DND-41 (cell line): ENCODE measurements around the gene PCDH12.

Experiments
- ATAC-seq: fragments of 200-7000 bp; cut with Tn5 transposase; 3 replicates; pipeline ENCODE4 v1.9.1; 2021; ENCODE audit warnings: low read depth; ENCODE audit not compliant: insufficient read depth
- DNase-seq: peaks from one replicate; pipeline ENCODE4 v3.0.0-alpha.2; 2020
- H2AFZ ChIP-seq: 2 replicates; pipeline ENCODE4 v1.6.0; 2012; ENCODE audit warnings: low read depth, low read length
- H3K27ac ChIP-seq: 2 replicates; pipeline ENCODE4 v1.5.1; 2012; ENCODE audit warnings: low read length, inconsistent platforms
- H3K27me3 ChIP-seq: fragments of 200-600 bp; sonication (generic); 2 replicates; pipeline ENCODE4 v1.6.0; 2012; ENCODE audit warnings: low read length, mild to moderate bottlenecking, inconsistent platforms; ENCODE audit not compliant: insufficient read depth, poor library complexity
- H3K36me3 ChIP-seq: 2 replicates; pipeline ENCODE4 v1.5.1; 2012; ENCODE audit warnings: low read length, inconsistent platforms; ENCODE audit not compliant: insufficient read depth
- H3K4me1 ChIP-seq: 2 replicates; pipeline ENCODE4 v1.5.1; 2012; ENCODE audit warnings: mild to moderate bottlenecking, low read length; ENCODE audit not compliant: insufficient read depth
- H3K4me2 ChIP-seq: 2 replicates; pipeline ENCODE4 v1.6.0; 2012; ENCODE audit warnings: mild to moderate bottlenecking, moderate library complexity, low read length, inconsistent platforms; ENCODE audit not compliant: insufficient read depth
- H3K4me3 ChIP-seq, 2 experiments: fragments of 200-600 bp in 1 of 2; shearing (Covaris generic) in 1 of 2; 2 replicates each; pipeline ENCODE4 v1.5.1; 2012 to 2016; ENCODE audit warnings: inconsistent platforms in 2 of 2, low read length in 2 of 2, mild to moderate bottlenecking in 2 of 2, low read depth in 1 of 2, moderate library complexity in 1 of 2
- H3K79me2 ChIP-seq: 2 replicates; pipeline ENCODE4 v1.6.0; 2012; ENCODE audit warnings: low read length, inconsistent platforms; ENCODE audit not compliant: insufficient read depth
- H3K9ac ChIP-seq: 2 replicates; pipeline ENCODE4 v1.6.0; 2012; ENCODE audit warnings: low read depth, mild to moderate bottlenecking, inconsistent platforms, low read length, moderate library complexity
- H3K9me3 ChIP-seq: 2 replicates; pipeline ENCODE4 v1.5.1; 2012; ENCODE audit warnings: low read length, moderate library complexity, mild to moderate bottlenecking, inconsistent platforms; ENCODE audit not compliant: insufficient read depth, severe bottlenecking
- H4K20me1 ChIP-seq: 2 replicates; pipeline ENCODE4 v1.6.0; 2012; ENCODE audit warnings: low read length; ENCODE audit not compliant: insufficient read depth
- EZH2 ChIP-seq: IDR thresholded peaks from 3 replicates; pipeline ENCODE4 v1.6.1; 2012; ENCODE audit warnings: borderline replicate concordance, low read depth, mild to moderate bottlenecking, moderate library complexity, low read length, inconsistent platforms; ENCODE audit not compliant: severe bottlenecking
- TF ChIP-seq, protein P1 (sequence below): IDR thresholded peaks from 2 replicates; pipeline ENCODE4 v1.5.1; 2012; ENCODE audit warnings: borderline replicate concordance, low read length, moderate library complexity, mild to moderate bottlenecking; ENCODE audit not compliant: poor library complexity, severe bottlenecking; ENCODE audit errors: extremely low read depth

PCDH12 gene

DNA sequence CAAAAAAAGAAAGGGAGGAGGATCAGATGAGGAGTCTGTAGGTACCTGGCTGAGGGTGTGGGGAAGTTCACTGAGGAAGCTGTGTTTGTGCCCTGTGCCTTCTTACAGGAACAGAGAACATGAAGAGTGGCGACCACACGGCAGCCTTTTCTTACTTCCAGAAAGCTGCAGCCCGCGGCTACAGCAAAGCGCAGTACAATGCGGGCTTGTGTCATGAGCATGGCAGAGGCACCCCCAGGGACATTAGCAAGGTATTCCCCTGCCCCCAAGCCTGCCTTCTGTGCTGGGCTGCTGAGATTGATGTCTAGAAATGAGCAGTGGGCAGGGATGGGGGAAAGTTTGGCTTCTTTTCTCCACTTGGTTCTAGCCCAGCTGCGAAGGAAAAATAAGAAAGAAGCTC is 24.9 kb downstream of the PCDH12 start:
- no peak overlapping the region for H3K9ac ChIP-seq
- H3K9me3 ChIP-seq: no peaks in the 10 kb centered on the region
- no peaks in the 10 kb centered on the region for H3K4me1 ChIP-seq
- H4K20me1 ChIP-seq: no peaks in the 10 kb centered on the region
- no peaks in the 10 kb centered on the region for H3K79me2 ChIP-seq
- H3K27ac ChIP-seq: no peak overlapping the region
- H2AFZ ChIP-seq: no peak overlapping the region
- peaks cover 86% of the 10 kb centered on the region for H3K36me3 ChIP-seq
- no peak overlapping the region for H3K4me2 ChIP-seq
- no peaks in the 10 kb centered on the region for H3K27me3 ChIP-seq
- ATAC-seq (no peak), DNase-seq (no peak)
- H3K4me3 ChIP-seq: no peak overlapping the region
- TF ChIP-seq, protein P1, sequence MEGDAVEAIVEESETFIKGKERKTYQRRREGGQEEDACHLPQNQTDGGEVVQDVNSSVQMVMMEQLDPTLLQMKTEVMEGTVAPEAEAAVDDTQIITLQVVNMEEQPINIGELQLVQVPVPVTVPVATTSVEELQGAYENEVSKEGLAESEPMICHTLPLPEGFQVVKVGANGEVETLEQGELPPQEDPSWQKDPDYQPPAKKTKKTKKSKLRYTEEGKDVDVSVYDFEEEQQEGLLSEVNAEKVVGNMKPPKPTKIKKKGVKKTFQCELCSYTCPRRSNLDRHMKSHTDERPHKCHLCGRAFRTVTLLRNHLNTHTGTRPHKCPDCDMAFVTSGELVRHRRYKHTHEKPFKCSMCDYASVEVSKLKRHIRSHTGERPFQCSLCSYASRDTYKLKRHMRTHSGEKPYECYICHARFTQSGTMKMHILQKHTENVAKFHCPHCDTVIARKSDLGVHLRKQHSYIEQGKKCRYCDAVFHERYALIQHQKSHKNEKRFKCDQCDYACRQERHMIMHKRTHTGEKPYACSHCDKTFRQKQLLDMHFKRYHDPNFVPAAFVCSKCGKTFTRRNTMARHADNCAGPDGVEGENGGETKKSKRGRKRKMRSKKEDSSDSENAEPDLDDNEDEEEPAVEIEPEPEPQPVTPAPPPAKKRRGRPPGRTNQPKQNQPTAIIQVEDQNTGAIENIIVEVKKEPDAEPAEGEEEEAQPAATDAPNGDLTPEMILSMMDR: no peak
- TF ChIP-seq EZH2: no peak

DNA sequence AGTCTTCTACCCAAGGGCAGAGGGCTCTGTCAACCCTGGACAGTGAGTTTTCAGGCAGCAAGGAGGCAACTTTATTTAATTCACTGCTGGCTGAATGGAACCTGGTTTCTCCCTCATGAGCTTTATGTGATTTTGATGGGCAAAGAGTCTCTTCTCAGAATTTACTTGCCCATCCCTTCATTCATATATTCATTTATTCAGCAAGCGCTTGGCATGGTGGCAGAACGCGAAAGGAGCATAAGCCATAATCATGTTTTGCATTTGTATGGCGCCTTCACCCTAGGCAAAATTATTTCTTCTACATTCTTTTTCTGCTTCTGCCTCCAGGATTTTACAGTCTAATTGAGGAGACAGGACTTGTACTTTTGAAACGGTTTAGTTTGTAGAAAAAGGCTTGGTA is 26.3 kb downstream of the PCDH12 start:
- Histone ChIP-seq H4K20me1 (no peaks in the 10 kb centered on the region), H3K27ac (no peak overlapping the region), H3K36me3 (peaks cover 90% of the 10 kb centered on the region)

DNA sequence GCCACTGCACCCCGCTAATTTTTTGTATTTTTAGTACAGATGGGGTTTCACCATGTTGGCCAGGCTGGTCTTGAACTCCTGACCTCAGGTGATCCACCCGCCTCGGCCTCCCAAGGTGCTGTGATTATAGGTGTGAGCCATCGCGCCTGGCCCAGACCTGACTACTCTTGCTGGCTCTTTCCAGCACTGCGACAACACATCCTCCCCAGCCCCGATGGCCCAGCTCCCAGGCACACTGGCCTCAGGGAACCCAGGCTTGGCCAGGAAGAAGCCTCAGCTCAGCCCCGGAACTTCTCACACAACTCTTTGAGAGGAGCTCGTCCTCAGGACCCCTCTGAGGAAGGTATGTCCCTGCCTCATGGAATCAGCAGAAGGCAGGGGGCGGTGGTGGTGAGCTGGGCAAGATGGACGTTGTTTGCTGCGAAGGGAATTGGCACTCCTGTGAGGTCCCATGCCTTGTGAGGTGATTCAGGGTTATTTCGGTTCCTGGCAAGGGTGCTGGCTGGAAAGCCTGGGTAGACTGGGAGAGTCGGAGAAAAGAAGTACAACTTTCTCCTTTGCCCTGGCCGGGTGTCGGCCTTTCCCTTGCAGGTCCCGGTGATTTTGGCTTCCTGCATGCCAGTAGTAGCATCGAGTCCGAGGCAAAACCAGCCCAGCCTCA is 28.5 kb downstream of the PCDH12 start:
- ATAC-seq: no peak
- H3K36me3 ChIP-seq: peaks cover 83% of the 10 kb centered on the region

More for the DNA sequence above, 26.3 kb downstream of the PCDH12 start:
- Histone ChIP-seq H2AFZ (no peak overlapping the region), H3K9me3 (no peaks in the 10 kb centered on the region), H3K4me3 (no peak overlapping the region), H3K4me1 (no peaks in the 10 kb centered on the region), H3K4me2 (no peak overlapping the region), H3K27me3 (no peaks in the 10 kb centered on the region), H3K79me2 (no peaks in the 10 kb centered on the region), H3K9ac (no peak overlapping the region)
- ATAC-seq (no peak), DNase-seq (no peak)
- no peak for TF ChIP-seq EZH2
- TF ChIP-seq, protein P1: no peak

More for the DNA sequence above, 28.5 kb downstream of the PCDH12 start:
- peaks cover 6% of the 10 kb centered on the region for H3K4me1 ChIP-seq
- H3K4me3 ChIP-seq: no peak overlapping the region
- H2AFZ ChIP-seq: no peak overlapping the region
- DNase-seq: no peak
- H4K20me1 ChIP-seq: peaks cover 3% of the 10 kb centered on the region; the same call in 1 of the 2 replicates
- H3K27me3 ChIP-seq: no peaks in the 10 kb centered on the region
- no peak overlapping the region for H3K4me2 ChIP-seq
- no peak overlapping the region for H3K9ac ChIP-seq
- no peak overlapping the region for H3K27ac ChIP-seq
- H3K79me2 ChIP-seq: peaks cover 5% of the 10 kb centered on the region; the same call in 1 of the 2 replicates
- TF ChIP-seq, protein P1: no peak
- TF ChIP-seq EZH2: no peak
- no peaks in the 10 kb centered on the region for H3K9me3 ChIP-seq
